Measurements from ENCODE around the gene SLC6A6.

- TF ChIP-seq EZH2phosphoT487 (IDR thresholded peaks at IDR 0.05) (no peak), CTCF (IDR thresholded peaks at IDR 0.05) (no peak)
Observed at GRCh38 chr3:14434126-14434497, 31.7 kb downstream of the SLC6A6 start.

Measured in neural progenitor cell (in vitro differentiated cells).